Measurements from ENCODE around the gene STX8.

The STX8 gene

GRCh38 chr17:9242983-9243382 is 332.6 kb downstream of the STX8 start:
- no peak overlapping the region for H3K14ac ChIP-seq (ENCODE audit: low read length in 2 of 2)
- no peak overlapping the region for H2BK120ac ChIP-seq (ENCODE audit: low read depth, low read length)
- H3K9ac ChIP-seq (ENCODE audit: low read length) = no peak overlapping the region
- no peak overlapping the region for H3K4me3 ChIP-seq (ENCODE audit: insufficient read depth in 1 of 2, low read depth in 1 of 2, low read length in 2 of 2)
- no peak overlapping the region for H3K23ac ChIP-seq (ENCODE audit: low read length in 2 of 2)
- no peaks in the 10 kb centered on the region for H3K27me3 ChIP-seq (ENCODE audit: control insufficient read depth in 1 of 2, insufficient read depth in 1 of 2, low read length in 2 of 2)
- peaks cover 0 to 15% of the 10 kb centered on the region in 2 experiments for H3K36me3 ChIP-seq (ENCODE audit: control insufficient read depth in 1 of 2, insufficient read depth in 2 of 2, low read depth in 1 of 2, low read length in 2 of 2)
- H3K9me3 ChIP-seq (ENCODE audit: control insufficient read depth, low read length) = no peaks in the 10 kb centered on the region
- H2BK12ac ChIP-seq (ENCODE audit: low read length in 2 of 2) = no peak overlapping the region
- H3K4me2 ChIP-seq (ENCODE audit: low read length, poor library complexity, severe bottlenecking) = no peak overlapping the region
- no peak overlapping the region for H3K4ac ChIP-seq (ENCODE audit: low read depth in 1 of 2, low read length in 2 of 2)
- DNase-seq = no peak
- H3K27ac ChIP-seq (ENCODE audit: low read length, poor library complexity, severe bottlenecking) = no peak overlapping the region
- H2AFZ ChIP-seq (ENCODE audit: low read depth, low read length) = no peak overlapping the region
- no peak overlapping the region for H3K18ac ChIP-seq (ENCODE audit: low read depth in 1 of 2, low read length in 2 of 2)
- no peak overlapping the region for H2AK5ac ChIP-seq (ENCODE audit: low read length, severe bottlenecking)
- no peak overlapping the region for H4K8ac ChIP-seq (ENCODE audit: low read length)
- H3K79me1 ChIP-seq (replicated peaks; ENCODE audit: low read length, poor library complexity, severe bottlenecking) = no peaks in the 10 kb centered on the region
- WGBS = 96% methylated on average over 8 of the region's 8 CpGs
- no peak overlapping the region for H2BK15ac ChIP-seq (ENCODE audit: low read depth, poor library complexity, severe bottlenecking)
- peaks cover 21% of the 10 kb centered on the region for H3K4me1 ChIP-seq (ENCODE audit: control insufficient read depth, insufficient read depth, low read depth, low read length)
- no peak overlapping the region for H2BK5ac ChIP-seq (ENCODE audit: low read depth, low read length, poor library complexity, severe bottlenecking)
- H4K91ac ChIP-seq (ENCODE audit: low read length) = no peak overlapping the region

- Histone ChIP-seq H2BK120ac (ENCODE audit: low read depth, low read length) (no peak overlapping the region), H3K18ac (ENCODE audit: low read depth in 1 of 2, low read length in 2 of 2) (no peak overlapping the region), H3K27me3 (ENCODE audit: control insufficient read depth in 1 of 2, insufficient read depth in 1 of 2, low read length in 2 of 2) (no peaks in the 10 kb centered on the region), H3K4me3 (ENCODE audit: insufficient read depth in 1 of 2, low read depth in 1 of 2, low read length in 2 of 2) (no peak overlapping the region), H3K36me3 (ENCODE audit: control insufficient read depth in 1 of 2, insufficient read depth in 2 of 2, low read depth in 1 of 2, low read length in 2 of 2) (peaks cover 0 to 11% of the 10 kb centered on the region in 2 experiments), H3K27ac (ENCODE audit: low read length, poor library complexity, severe bottlenecking) (no peak overlapping the region), H2BK12ac (ENCODE audit: low read length in 2 of 2) (no peak overlapping the region), H2AK5ac (ENCODE audit: low read length, severe bottlenecking) (no peak overlapping the region), H2BK5ac (ENCODE audit: low read depth, low read length, poor library complexity, severe bottlenecking) (no peak overlapping the region), H3K79me1 (replicated peaks; ENCODE audit: low read length, poor library complexity, severe bottlenecking) (no peaks in the 10 kb centered on the region), H3K4me1 (ENCODE audit: control insufficient read depth, insufficient read depth, low read depth, low read length) (peaks cover 21% of the 10 kb centered on the region), H3K4ac (ENCODE audit: low read depth in 1 of 2, low read length in 2 of 2) (no peak overlapping the region), H4K91ac (ENCODE audit: low read length) (peak overlapping the region; percentile 28), H3K9ac (ENCODE audit: low read length) (no peak overlapping the region), H4K8ac (ENCODE audit: low read length) (peak overlapping the region; percentile 20), H3K4me2 (ENCODE audit: low read length, poor library complexity, severe bottlenecking) (no peak overlapping the region), H3K23ac (ENCODE audit: low read length in 2 of 2) (no peak overlapping the region), H2AFZ (ENCODE audit: low read depth, low read length) (no peak overlapping the region), H3K9me3 (ENCODE audit: control insufficient read depth, low read length) (no peaks in the 10 kb centered on the region), H2BK15ac (ENCODE audit: low read depth, poor library complexity, severe bottlenecking) (no peak overlapping the region), H3K14ac (ENCODE audit: low read length in 2 of 2) (no peak overlapping the region)
- no peak for DNase-seq
- 84% methylated on average over 13 of the region's 16 CpGs for WGBS
Measured at GRCh38 chr17:9242497-9242881, 333.1 kb downstream of the STX8 start.

GRCh38 chr17:9241774-9242496 is 333.7 kb downstream of the STX8 start:
- Histone ChIP-seq H3K4me2 (ENCODE audit: low read length, poor library complexity, severe bottlenecking) (no peak overlapping the region), H3K4me3 (ENCODE audit: insufficient read depth in 1 of 2, low read depth in 1 of 2, low read length in 2 of 2) (no peak overlapping the region), H2AFZ (ENCODE audit: low read depth, low read length) (no peak overlapping the region), H2BK5ac (ENCODE audit: low read depth, low read length, poor library complexity, severe bottlenecking) (no peak overlapping the region), H3K4ac (ENCODE audit: low read depth in 1 of 2, low read length in 2 of 2) (no peak overlapping the region), H3K14ac (ENCODE audit: low read length in 2 of 2) (no peak overlapping the region), H2BK120ac (ENCODE audit: low read depth, low read length) (no peak overlapping the region), H3K9ac (ENCODE audit: low read length) (no peak overlapping the region), H3K27me3 (ENCODE audit: control insufficient read depth in 1 of 2, insufficient read depth in 1 of 2, low read length in 2 of 2) (no peaks in the 10 kb centered on the region), H2AK5ac (ENCODE audit: low read length, severe bottlenecking) (no peak overlapping the region), H2BK12ac (ENCODE audit: low read length in 2 of 2) (no peak overlapping the region), H3K36me3 (ENCODE audit: control insufficient read depth in 1 of 2, insufficient read depth in 2 of 2, low read depth in 1 of 2, low read length in 2 of 2) (peaks cover 0 to 6% of the 10 kb centered on the region in 2 experiments), H3K79me1 (replicated peaks; ENCODE audit: low read length, poor library complexity, severe bottlenecking) (no peaks in the 10 kb centered on the region), H4K8ac (ENCODE audit: low read length) (no peak overlapping the region), H3K18ac (ENCODE audit: low read depth in 1 of 2, low read length in 2 of 2) (no peak overlapping the region), H4K91ac (ENCODE audit: low read length) (no peak overlapping the region), H3K4me1 (ENCODE audit: control insufficient read depth, insufficient read depth, low read depth, low read length) (peaks cover 21% of the 10 kb centered on the region), H2BK15ac (ENCODE audit: low read depth, poor library complexity, severe bottlenecking) (no peak overlapping the region), H3K9me3 (ENCODE audit: control insufficient read depth, low read length) (no peaks in the 10 kb centered on the region), H3K23ac (ENCODE audit: low read length in 2 of 2) (no peak overlapping the region), H3K27ac (ENCODE audit: low read length, poor library complexity, severe bottlenecking) (no peak overlapping the region)
- WGBS = 96% methylated on average over 15 of the region's 16 CpGs
- DNase-seq = no peak

GRCh38 chr17:9241371-9241712 is 334.3 kb downstream of the STX8 start:
- Histone ChIP-seq H2AK5ac (ENCODE audit: low read length, severe bottlenecking) (no peak overlapping the region), H4K8ac (ENCODE audit: low read length) (no peak overlapping the region), H3K9ac (ENCODE audit: low read length) (peak overlapping the region; percentile 86), H2BK12ac (ENCODE audit: low read length in 2 of 2) (peak overlapping the region in 1 of 2 experiments; percentile 71), H2BK120ac (ENCODE audit: low read depth, low read length) (no peak overlapping the region), H3K18ac (ENCODE audit: low read depth in 1 of 2, low read length in 2 of 2) (peak overlapping the region; percentile 40 to 50), H3K4me3 (ENCODE audit: insufficient read depth in 1 of 2, low read depth in 1 of 2, low read length in 2 of 2) (no peak overlapping the region), H3K36me3 (ENCODE audit: control insufficient read depth in 1 of 2, insufficient read depth in 2 of 2, low read depth in 1 of 2, low read length in 2 of 2) (peaks cover 0 to 6% of the 10 kb centered on the region in 2 experiments), H3K9me3 (ENCODE audit: control insufficient read depth, low read length) (no peaks in the 10 kb centered on the region), H2BK5ac (ENCODE audit: low read depth, low read length, poor library complexity, severe bottlenecking) (no peak overlapping the region), H3K27ac (ENCODE audit: low read length, poor library complexity, severe bottlenecking) (no peak overlapping the region), H3K27me3 (ENCODE audit: control insufficient read depth in 1 of 2, insufficient read depth in 1 of 2, low read length in 2 of 2) (no peaks in the 10 kb centered on the region), H4K91ac (ENCODE audit: low read length) (no peak overlapping the region), H3K4me2 (ENCODE audit: low read length, poor library complexity, severe bottlenecking) (no peak overlapping the region), H2BK15ac (ENCODE audit: low read depth, poor library complexity, severe bottlenecking) (no peak overlapping the region), H3K4me1 (ENCODE audit: control insufficient read depth, insufficient read depth, low read depth, low read length) (peaks cover 22% of the 10 kb centered on the region), H3K79me1 (replicated peaks; ENCODE audit: low read length, poor library complexity, severe bottlenecking) (no peaks in the 10 kb centered on the region), H2AFZ (ENCODE audit: low read depth, low read length) (no peak overlapping the region), H3K4ac (ENCODE audit: low read depth in 1 of 2, low read length in 2 of 2) (no peak overlapping the region), H3K23ac (ENCODE audit: low read length in 2 of 2) (no peak overlapping the region), H3K14ac (ENCODE audit: low read length in 2 of 2) (no peak overlapping the region)
- 85% methylated on average over 10 of the region's 10 CpGs for WGBS
- DNase-seq = peak; percentile 42

All from mesenchymal stem cell (in vitro differentiated cells and primary cell).